HepG2 (cell line): ENCODE measurements around the gene RAB17. TPM values are rescaled to one million over a fixed set of nuclear protein-coding genes. Genes with fewer than 3 reads are reported as not detected.

ENCODE experiments used
- BRF2 ChIP-seq: sonication (generic); formaldehyde crosslinking; IDR thresholded peaks from 2 replicates; pipeline ENCODE4 v1.8.1; 2022; ENCODE audit warnings: mild to moderate bottlenecking, missing genetic modification reagents
- FOSL2 ChIP-seq: sonication (generic); formaldehyde crosslinking; IDR thresholded peaks from 2 replicates; pipeline ENCODE4 v1.4.0; 2020; ENCODE audit warnings: missing genetic modification reagents
- HDAC2 ChIP-seq: sonication (generic); formaldehyde crosslinking; IDR thresholded peaks from 2 replicates; pipeline ENCODE4 v1.4.0; 2020; ENCODE audit warnings: missing genetic modification reagents
- LRRFIP1 ChIP-seq: sonication (generic); formaldehyde crosslinking; conservative IDR thresholded peaks from 2 replicates; pipeline ENCODE4 v1.4.0; 2020; ENCODE audit warnings: missing genetic modification reagents
- PHF20 ChIP-seq: sonication (generic); formaldehyde crosslinking; IDR thresholded peaks from 2 replicates; pipeline ENCODE4 v1.5.0; 2020; ENCODE audit warnings: mild to moderate bottlenecking, missing genetic modification reagents
- RBAK ChIP-seq: sonication (generic); formaldehyde crosslinking; IDR thresholded peaks from 2 replicates; pipeline ENCODE4 v1.5.1; 2020; ENCODE audit warnings: mild to moderate bottlenecking, missing genetic modification reagents
- SOX5 ChIP-seq: IDR thresholded peaks from 2 replicates; pipeline ENCODE4 v1.6.1; 2016; ENCODE audit warnings: borderline replicate concordance
- TEAD3 ChIP-seq: optimal IDR thresholded peaks from 2 replicates; pipeline ENCODE3; 2016; ENCODE audit warnings: borderline replicate concordance
- XRCC5 ChIP-seq: fragments of 200-400 bp; formaldehyde crosslinking; optimal IDR thresholded peaks from 2 replicates; pipeline ENCODE3; 2017; ENCODE audit warnings: mild to moderate bottlenecking, low read length
- ZBED4 ChIP-seq: sonication (generic); formaldehyde crosslinking; IDR thresholded peaks from 2 replicates; pipeline ENCODE4 v1.4.0; 2020; ENCODE audit warnings: missing genetic modification reagents, borderline replicate concordance
- ZBTB33 ChIP-seq: sonication (generic); formaldehyde crosslinking; IDR thresholded peaks from 2 replicates; pipeline ENCODE4 v1.4.0; 2020; ENCODE audit warnings: missing genetic modification reagents
- ZC3H4 ChIP-seq: sonication (generic); formaldehyde crosslinking; IDR thresholded peaks from 2 replicates; pipeline ENCODE4 v1.4.0; 2020; ENCODE audit warnings: missing genetic modification reagents, borderline replicate concordance
- ZNF276 ChIP-seq: sonication (generic); formaldehyde crosslinking; IDR thresholded peaks from 2 replicates; pipeline ENCODE4 v1.4.0; 2020; ENCODE audit warnings: mild to moderate bottlenecking, low read depth, missing genetic modification reagents
- ZNF331 ChIP-seq: sonication (generic); formaldehyde crosslinking; IDR thresholded peaks from 2 replicates; pipeline ENCODE4 v1.4.0; 2020; ENCODE audit warnings: missing genetic modification reagents
- ZNF772 ChIP-seq: sonication (generic); formaldehyde crosslinking; IDR thresholded peaks from 2 replicates; pipeline ENCODE4 v1.5.0; 2020; ENCODE audit warnings: mild to moderate bottlenecking, missing genetic modification reagents
- ZSCAN21 ChIP-seq: sonication (generic); formaldehyde crosslinking; IDR thresholded peaks from 2 replicates; pipeline ENCODE4 v1.8.0; 2022; ENCODE audit warnings: mild to moderate bottlenecking, missing genetic modification reagents, moderate library complexity, borderline replicate concordance
- polyA plus RNA-seq, 8 experiments: library from polyadenylated mRNA; depleted of rRNA in 3 of 8; stranded (reverse) in 7 of 8; unstranded in 1 of 8; fragments of >200 nt; fragmentation: Illumina TruSeq in 4 of 8; extraction: Trizol in 4 of 8; gene quantifications; 2 replicates each; pipeline versions ENCODE4 v1.2.1 to v1.2.3, GENCODE V29; 2011 to 2016; ENCODE audit warnings: low read depth in 4 of 8, missing spikeins in 1 of 8, mixed read lengths in 1 of 8; ENCODE audit not compliant: insufficient read depth in 1 of 8
- total RNA-seq, 5 experiments: library from RNA; depleted of rRNA; stranded (reverse); fragments of >200 nt; fragmentation: Illumina TruSeq; extraction: Trizol; gene quantifications; 2 replicates each; pipeline ENCODE4 v1.2.3, GENCODE V29; 2016; ENCODE audit warnings: low read depth in 1 of 5
- TF ChIP-seq, protein P1 (sequence below): IDR thresholded peaks from 2 replicates; pipeline ENCODE4 v1.6.1; 2018; ENCODE audit warnings: missing genetic modification reagents

The RAB17 gene
- total and polyA plus RNA-seq, 2 of the 13 experiments (the other 11 are each of a cell fraction or from before 2014, with no cell fraction given): 68.0 to 124 TPM

DNA sequence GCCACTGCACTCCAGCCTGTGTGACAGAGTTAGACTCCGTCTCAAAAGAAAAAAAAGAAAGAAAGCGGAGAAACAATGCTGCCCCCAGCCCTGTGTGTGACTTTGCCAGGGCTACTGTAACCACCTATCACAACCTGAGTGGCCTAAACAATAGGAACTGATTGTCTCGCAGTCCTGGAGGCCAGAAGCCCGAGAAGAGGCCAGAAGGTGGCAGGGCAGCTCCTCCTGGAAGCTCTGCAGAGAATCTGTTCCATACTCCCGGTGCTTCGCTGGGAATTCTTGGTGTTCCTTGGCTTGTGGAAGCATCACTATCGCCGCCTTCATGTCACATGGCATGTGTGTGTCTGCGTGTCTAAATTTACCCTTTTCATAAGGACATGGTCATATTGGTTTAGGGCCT, 14.4 kb upstream of the RAB17 start (continued):
- 0 out of 2 replicates have a peak, but pooled peaks have one; percentile 16 for TF ChIP-seq ZBTB33 (CRISPR knock-in tag)
- TF ChIP-seq ZNF772 (CRISPR knock-in tag): no peak
- TF ChIP-seq, protein P1, sequence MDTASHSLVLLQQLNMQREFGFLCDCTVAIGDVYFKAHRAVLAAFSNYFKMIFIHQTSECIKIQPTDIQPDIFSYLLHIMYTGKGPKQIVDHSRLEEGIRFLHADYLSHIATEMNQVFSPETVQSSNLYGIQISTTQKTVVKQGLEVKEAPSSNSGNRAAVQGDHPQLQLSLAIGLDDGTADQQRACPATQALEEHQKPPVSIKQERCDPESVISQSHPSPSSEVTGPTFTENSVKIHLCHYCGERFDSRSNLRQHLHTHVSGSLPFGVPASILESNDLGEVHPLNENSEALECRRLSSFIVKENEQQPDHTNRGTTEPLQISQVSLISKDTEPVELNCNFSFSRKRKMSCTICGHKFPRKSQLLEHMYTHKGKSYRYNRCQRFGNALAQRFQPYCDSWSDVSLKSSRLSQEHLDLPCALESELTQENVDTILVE (CRISPR knock-in tag): no peak
- no peak for TF ChIP-seq ZC3H4 (CRISPR knock-in tag)
- no peak for TF ChIP-seq ZSCAN21 (CRISPR knock-in tag)
- peak; percentile 35; the same call in 1 of the 2 replicates for TF ChIP-seq ZNF276 (CRISPR knock-in tag)
- no peak for TF ChIP-seq RBAK (CRISPR knock-in tag)
- 0 out of 2 replicates have a peak, but pooled peaks have one; percentile 12 for TF ChIP-seq ZNF331
- TF ChIP-seq FOSL2 (CRISPR knock-in tag): no peak
- TF ChIP-seq BRF2 (CRISPR knock-in tag): no peak
- TF ChIP-seq TEAD3: no peak
- no peak for TF ChIP-seq LRRFIP1
- TF ChIP-seq SOX5 (CRISPR knock-in tag): peak; percentile 70
- peak; percentile 25; the same call in 1 of the 2 replicates for TF ChIP-seq HDAC2 (CRISPR knock-in tag)
- peak; percentile 55 for TF ChIP-seq XRCC5
- no peak for TF ChIP-seq PHF20 (CRISPR knock-in tag)
- peak; percentile 22; the same call in 1 of the 2 replicates for TF ChIP-seq ZBED4
